HFFc6 (cell line): ENCODE data around the gene TSPAN8. TPM values are rescaled to one million over a fixed set of nuclear protein-coding genes. Genes with fewer than 3 reads are reported as not detected.

Experiments
- DNase-seq: peaks from one replicate; pipeline ENCODE4 v3.0.0-alpha.2; 2018
- H3K27ac Mint-ChIP-seq: 2 replicates; pipeline ENCODE4 v1.8.0; 2020; ENCODE audit warnings: mild to moderate bottlenecking, mixed read lengths
- H3K27me3 Mint-ChIP-seq: 2 replicates; pipeline ENCODE4 v1.8.0; 2021; ENCODE audit warnings: mild to moderate bottlenecking, moderate library complexity, mixed read lengths; ENCODE audit not compliant: insufficient read depth
- H3K36me3 Mint-ChIP-seq: 2 replicates; pipeline ENCODE4 v1.8.0; 2021; ENCODE audit warnings: low read depth, mixed read lengths
- H3K4me1 Mint-ChIP-seq: 2 replicates; pipeline ENCODE4 v1.8.0; 2020; ENCODE audit warnings: low read depth, mixed read lengths
- H3K4me3 Mint-ChIP-seq: 2 replicates; pipeline ENCODE4 v1.8.0; 2020; ENCODE audit warnings: mild to moderate bottlenecking, moderate library complexity, mixed read lengths
- H3K9me3 Mint-ChIP-seq: 2 replicates; pipeline ENCODE4 v1.8.0; 2020; ENCODE audit warnings: mild to moderate bottlenecking, mixed read lengths
- CTCF ChIP-seq: fragments of 200-600 bp; sonication (generic); IDR thresholded peaks from 2 replicates; pipeline ENCODE4 v1.5.0; 2021; ENCODE audit warnings: antibody characterized with exemption, mild to moderate bottlenecking
- total RNA-seq, 6 experiments: library from RNA; stranded (reverse); fragmentation: NEBNext Ultra II Directional; extraction: Animal tissue kit (Norgen Biotek cat#: 25700); gene quantifications; 2 replicates in 1 of 6; 3 replicates in 5 of 6; pipeline ENCODE4 v1.2.3, GENCODE V29; 2021

Gene TSPAN8
- total RNA-seq, 6 experiments from 2014 or later, result not detected

DNA sequence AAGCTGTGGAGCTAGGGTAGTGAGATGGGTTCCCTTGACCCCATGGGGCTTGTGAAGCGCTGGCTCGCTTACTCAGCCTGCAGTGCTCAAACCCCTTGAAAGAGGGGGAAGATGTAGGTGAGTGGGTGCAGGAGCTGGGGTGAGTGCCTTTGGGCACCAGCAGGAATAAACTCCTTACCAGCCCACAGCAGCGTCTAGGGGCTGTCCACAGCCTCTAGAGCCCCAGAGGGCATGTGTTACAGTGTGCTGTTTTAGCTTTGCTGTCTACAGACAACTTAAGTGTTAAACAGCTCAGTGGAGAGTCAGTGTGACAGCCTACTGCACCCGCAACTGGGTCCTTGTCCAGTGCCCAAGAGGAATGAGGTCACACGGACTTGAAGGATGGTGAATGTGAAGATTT is 48.0 kb downstream of the TSPAN8 start:
- H3K4me1 Mint-ChIP-seq, result no peaks in the 10 kb centered on the region
- peaks cover 55% of the 10 kb centered on the region for H3K9me3 Mint-ChIP-seq
- no peak overlapping the region for H3K4me3 Mint-ChIP-seq
- no peaks in the 10 kb centered on the region for H3K36me3 Mint-ChIP-seq
- no peak overlapping the region for H3K27ac Mint-ChIP-seq
- no peak for DNase-seq
- TF ChIP-seq CTCF, result no peak
- H3K27me3 Mint-ChIP-seq, result peaks cover 2% of the 10 kb centered on the region

DNA sequence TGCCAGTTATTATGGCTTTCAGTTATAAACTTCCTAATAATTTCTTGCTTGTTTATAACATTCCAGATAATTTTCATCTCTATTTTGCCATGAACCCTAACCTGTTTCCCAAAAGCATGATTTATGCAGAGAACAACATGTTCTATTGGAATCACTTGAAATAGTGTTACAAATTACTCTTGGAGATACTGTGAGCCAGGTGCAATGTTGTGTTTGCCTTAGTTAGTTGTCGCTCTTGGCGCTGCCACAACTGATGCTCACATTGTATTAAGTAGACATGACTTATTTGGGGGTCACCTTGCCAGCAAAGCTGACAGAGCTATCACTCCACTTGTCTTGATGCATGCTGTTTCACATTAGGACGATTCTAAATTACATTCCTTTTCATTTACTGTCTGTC is 49.4 kb downstream of the TSPAN8 start:
- DNase-seq, result no peak
- Mint-ChIP-seq H3K4me1 (no peaks in the 10 kb centered on the region), H3K36me3 (no peaks in the 10 kb centered on the region), H3K27me3 (peaks cover 2% of the 10 kb centered on the region), H3K27ac (no peak overlapping the region), H3K9me3 (peaks cover 58% of the 10 kb centered on the region), H3K4me3 (no peak overlapping the region)
- TF ChIP-seq CTCF, result no peak

DNA sequence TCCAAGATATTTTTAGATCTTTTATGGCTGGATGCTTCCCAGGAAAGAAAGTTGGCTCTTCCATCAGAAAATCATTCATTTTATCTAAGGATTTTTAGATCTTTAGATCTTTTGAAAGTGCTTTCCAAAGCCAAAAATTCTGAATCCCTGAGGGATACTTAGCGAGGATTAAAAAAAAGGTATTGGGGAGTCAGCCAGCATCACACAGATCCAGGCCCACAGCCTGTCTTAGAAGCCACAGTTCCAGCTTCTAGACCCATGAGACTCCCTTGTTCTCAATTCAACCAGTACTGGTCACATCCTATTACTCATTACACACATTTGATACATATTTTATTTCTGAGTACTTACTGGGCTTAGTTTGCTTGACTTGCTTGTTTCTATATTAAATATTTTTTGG is 49.9 kb downstream of the TSPAN8 start:
- Mint-ChIP-seq H3K27ac (no peak overlapping the region), H3K4me1 (no peaks in the 10 kb centered on the region), H3K9me3 (peaks cover 54% of the 10 kb centered on the region), H3K36me3 (no peaks in the 10 kb centered on the region), H3K27me3 (peaks cover 2% of the 10 kb centered on the region), H3K4me3 (no peak overlapping the region)
- no peak for TF ChIP-seq CTCF
- DNase-seq, result no peak

DNA sequence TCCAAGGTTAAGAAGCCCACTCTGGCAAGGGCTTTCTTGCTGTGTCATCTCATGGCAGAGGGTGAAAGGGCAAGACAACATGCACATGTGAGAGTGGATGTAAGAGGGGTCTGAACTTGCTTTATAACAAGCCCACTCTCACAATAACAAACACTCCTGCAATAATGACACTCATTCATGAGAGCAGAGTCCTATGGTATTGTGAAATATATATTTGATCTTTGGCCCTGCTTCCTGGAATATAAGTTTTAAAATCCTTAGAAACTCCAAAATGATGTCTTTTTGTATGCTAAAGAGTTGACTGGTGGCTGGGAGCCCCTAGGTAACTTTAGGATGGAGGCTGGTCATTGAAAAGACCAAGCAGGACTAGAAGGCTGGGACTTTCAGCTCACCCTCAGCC is 51.8 kb downstream of the TSPAN8 start:
- no peak for DNase-seq
- Mint-ChIP-seq H3K9me3 (peaks cover 43% of the 10 kb centered on the region), H3K4me3 (no peak overlapping the region), H3K27ac (no peak overlapping the region), H3K4me1 (no peaks in the 10 kb centered on the region), H3K36me3 (no peaks in the 10 kb centered on the region), H3K27me3 (no peaks in the 10 kb centered on the region; the same call in 1 of the 2 replicates)
- no peak for TF ChIP-seq CTCF

DNA sequence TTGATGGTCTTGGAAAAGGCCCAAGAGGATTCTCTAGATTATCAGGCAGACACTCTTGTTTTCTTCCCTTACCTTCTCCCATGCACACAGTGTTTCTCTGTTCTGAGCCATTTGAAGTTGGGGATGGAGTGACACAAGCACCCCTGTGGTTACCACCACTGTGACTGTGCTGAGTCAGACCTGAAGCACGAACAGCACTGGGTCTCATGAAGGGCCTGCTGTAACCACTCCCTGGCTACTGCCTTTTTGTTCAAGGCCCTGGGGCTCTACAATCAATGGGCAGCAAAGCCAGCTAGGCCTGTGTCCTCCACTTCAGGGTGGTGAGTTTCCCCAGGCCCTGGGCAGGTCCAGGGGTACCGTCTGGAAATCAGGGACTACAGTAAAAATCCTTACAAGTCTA is 65.5 kb downstream of the TSPAN8 start:
- H3K27ac Mint-ChIP-seq, result no peak overlapping the region
- no peaks in the 10 kb centered on the region for H3K4me1 Mint-ChIP-seq
- TF ChIP-seq CTCF, result no peak
- H3K36me3 Mint-ChIP-seq, result no peaks in the 10 kb centered on the region
- DNase-seq, result no peak
- H3K9me3 Mint-ChIP-seq, result peaks cover 53% of the 10 kb centered on the region
- no peak overlapping the region for H3K4me3 Mint-ChIP-seq
- no peaks in the 10 kb centered on the region for H3K27me3 Mint-ChIP-seq

- H3K4me3 Mint-ChIP-seq, result no peak overlapping the region
- no peak for DNase-seq
Measured at GRCh38 chr12:71090971-71091370, 66.8 kb downstream of the TSPAN8 start.

More at GRCh38 chr12:71090971-71091370, 66.8 kb downstream of the TSPAN8 start:
- Mint-ChIP-seq H3K27me3 (no peaks in the 10 kb centered on the region; the same call in 1 of the 2 replicates), H3K27ac (no peak overlapping the region), H3K4me1 (no peaks in the 10 kb centered on the region), H3K36me3 (no peaks in the 10 kb centered on the region), H3K9me3 (peaks cover 53% of the 10 kb centered on the region)
- TF ChIP-seq CTCF, result no peak
